ENCODE measurements around the gene PLOD1. TPM values are rescaled to one million over a fixed set of nuclear protein-coding genes. Genes with fewer than 3 reads are reported as not detected.
"Not testable (repeated sequence)": the region's sequence is repeated elsewhere in the genome, so short reads cannot be mapped to it uniquely, and the experiment has no call there.

Gene PLOD1
- total RNA-seq, 2 donors from 2014 or later, result 73.6 to 80.2 TPM

DNA sequence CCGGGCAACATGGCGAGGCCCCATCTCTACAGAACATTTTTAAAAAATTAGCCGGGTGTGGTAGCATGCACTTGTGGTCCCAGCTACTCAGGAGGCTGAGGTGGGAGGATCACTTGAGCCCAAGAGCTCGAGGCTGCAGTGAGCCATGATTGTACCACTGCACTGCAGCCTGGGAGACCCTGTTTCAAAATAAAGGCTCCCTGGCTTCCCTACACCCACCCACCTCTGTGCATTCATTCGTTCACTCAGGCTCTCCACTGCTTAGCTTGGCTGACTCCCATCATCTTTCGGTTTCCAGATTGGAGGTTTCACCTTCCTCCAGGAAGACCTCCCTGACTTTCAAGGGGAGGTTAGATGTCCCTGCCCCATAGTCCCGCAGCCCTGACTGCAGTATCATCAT lies 22.5 kb upstream of the PLOD1 start:
- H3K27me3 ChIP-seq (replicated peaks; ENCODE audit: insufficient read depth), result no peaks in the 10 kb centered on the region
- DNase-seq (ENCODE audit: low spot score), result no peak
- no peak for TF ChIP-seq POLR2AphosphoS5 (IDR thresholded peaks at IDR 0.05)
- no peak for TF ChIP-seq POLR2A (IDR thresholded peaks at IDR 0.05)
- TF ChIP-seq, protein P1, sequence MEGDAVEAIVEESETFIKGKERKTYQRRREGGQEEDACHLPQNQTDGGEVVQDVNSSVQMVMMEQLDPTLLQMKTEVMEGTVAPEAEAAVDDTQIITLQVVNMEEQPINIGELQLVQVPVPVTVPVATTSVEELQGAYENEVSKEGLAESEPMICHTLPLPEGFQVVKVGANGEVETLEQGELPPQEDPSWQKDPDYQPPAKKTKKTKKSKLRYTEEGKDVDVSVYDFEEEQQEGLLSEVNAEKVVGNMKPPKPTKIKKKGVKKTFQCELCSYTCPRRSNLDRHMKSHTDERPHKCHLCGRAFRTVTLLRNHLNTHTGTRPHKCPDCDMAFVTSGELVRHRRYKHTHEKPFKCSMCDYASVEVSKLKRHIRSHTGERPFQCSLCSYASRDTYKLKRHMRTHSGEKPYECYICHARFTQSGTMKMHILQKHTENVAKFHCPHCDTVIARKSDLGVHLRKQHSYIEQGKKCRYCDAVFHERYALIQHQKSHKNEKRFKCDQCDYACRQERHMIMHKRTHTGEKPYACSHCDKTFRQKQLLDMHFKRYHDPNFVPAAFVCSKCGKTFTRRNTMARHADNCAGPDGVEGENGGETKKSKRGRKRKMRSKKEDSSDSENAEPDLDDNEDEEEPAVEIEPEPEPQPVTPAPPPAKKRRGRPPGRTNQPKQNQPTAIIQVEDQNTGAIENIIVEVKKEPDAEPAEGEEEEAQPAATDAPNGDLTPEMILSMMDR (IDR thresholded peaks at IDR 0.05), result no peak
- H3K9me3 ChIP-seq, result no peaks in the 10 kb centered on the region
- H3K36me3 ChIP-seq, result no peaks in the 10 kb centered on the region
- 90% methylated on average over 7 of the region's 7 CpGs for WGBS
- no peak overlapping the region for H3K4me3 ChIP-seq
- intact Hi-C loops (cut with DNase I), result no loop called here
- no peaks in the 10 kb centered on the region for H3K4me1 ChIP-seq (replicated peaks)
- no peak overlapping the region for H3K27ac ChIP-seq

DNA sequence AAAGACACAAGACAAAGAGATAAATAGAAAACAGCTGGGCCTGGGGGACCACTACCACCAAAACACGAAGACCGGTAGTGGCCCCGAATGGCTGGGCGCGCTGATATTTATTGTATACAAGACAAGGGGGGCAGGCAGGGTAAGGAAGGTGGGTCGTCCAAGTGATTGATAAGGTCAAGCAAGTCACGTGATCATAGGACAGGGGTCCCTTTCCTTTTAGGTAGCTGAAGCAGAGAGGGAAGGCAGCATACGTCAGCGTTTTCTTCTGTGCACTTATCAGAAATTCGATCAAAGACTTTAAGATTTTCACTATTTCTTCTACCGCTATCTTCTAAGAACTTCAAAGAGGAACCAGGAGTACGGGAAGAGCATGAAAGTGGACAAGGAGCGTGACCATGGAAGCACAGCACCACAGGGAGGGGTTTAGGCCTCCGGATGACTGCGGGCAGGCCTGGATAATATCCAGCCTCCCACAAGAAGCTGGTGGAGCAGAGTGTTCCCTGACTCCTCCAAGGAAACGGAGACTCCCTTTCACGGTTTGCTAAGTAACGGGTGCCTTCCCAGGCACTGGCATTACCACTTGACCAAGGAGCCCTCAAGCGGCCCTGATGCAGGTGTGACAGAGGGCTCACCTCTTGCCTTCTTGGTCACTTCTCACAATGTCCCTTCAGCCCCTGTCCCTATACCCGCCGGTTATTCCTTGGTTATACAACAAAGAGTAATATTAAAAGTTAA lies 21.9 kb upstream of the PLOD1 start:
- H3K36me3 ChIP-seq; H3K4me3 ChIP-seq; H3K27ac ChIP-seq; H3K4me1 ChIP-seq (replicated peaks); H3K9me3 ChIP-seq; DNase-seq (ENCODE audit: low spot score); H3K27me3 ChIP-seq (replicated peaks; ENCODE audit: insufficient read depth); intact Hi-C loops (cut with DNase I): not testable (repeated sequence)
- 68% methylated on average over 21 of the region's 21 CpGs for WGBS

DNA sequence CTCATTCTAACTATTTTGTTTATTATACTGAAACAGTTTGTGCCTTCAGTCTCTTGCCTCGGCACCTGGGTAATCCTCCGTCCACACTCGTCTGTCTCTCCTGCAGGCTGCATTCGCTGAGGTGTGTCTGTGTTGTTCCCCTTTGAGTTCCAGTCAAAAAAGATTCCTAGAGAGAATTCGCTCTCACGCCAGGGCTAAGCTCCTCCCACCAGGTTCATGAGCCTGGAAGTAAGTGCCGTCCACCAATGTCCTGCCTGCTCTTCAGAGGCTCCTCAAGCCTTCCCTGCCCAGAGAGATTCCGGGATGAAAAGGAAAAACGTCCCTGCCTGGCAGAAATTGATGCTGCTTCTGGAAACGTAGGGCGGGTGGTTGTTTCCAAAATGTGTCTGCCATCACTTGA lies 21.2 kb upstream of the PLOD1 start:
- Histone ChIP-seq H3K4me3 (no peak overlapping the region), H3K36me3 (no peaks in the 10 kb centered on the region), H3K9me3 (no peaks in the 10 kb centered on the region), H3K4me1 (replicated peaks) (no peaks in the 10 kb centered on the region), H3K27me3 (replicated peaks; ENCODE audit: insufficient read depth) (no peaks in the 10 kb centered on the region), H3K27ac (no peak overlapping the region)
- WGBS, result 38% methylated on average over 11 of the region's 11 CpGs
- intact Hi-C loops (cut with DNase I), result no loop called here
- TF ChIP-seq, protein P1 (IDR thresholded peaks at IDR 0.05), result no peak
- TF ChIP-seq POLR2AphosphoS5 (IDR thresholded peaks at IDR 0.05) (no peak), POLR2A (IDR thresholded peaks at IDR 0.05) (no peak)
- DNase-seq (ENCODE audit: low spot score), result no peak

DNA sequence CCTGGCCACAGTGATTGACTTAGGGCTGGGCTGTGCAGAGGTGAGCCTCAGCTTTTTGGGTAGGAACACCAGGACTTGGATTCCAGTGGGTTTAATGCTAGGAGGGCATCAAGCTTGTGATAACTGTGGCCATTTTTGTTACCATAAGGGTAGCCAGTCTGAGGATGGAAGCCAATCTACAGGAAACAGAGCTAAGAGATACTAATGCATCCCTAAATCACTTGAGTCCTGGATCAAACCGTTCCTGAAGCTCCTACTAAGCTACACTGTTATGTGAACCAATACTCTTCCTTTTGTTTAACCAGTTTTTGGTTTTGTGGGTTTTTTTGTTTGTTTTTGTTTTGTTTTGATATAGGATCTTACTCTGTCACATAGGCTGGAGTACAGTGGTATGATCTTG lies 20.5 kb upstream of the PLOD1 start:
- H3K36me3 ChIP-seq, result no peaks in the 10 kb centered on the region
- H3K27ac ChIP-seq, result no peak overlapping the region
- WGBS, result 86% methylated on average over 1 of the region's 1 CpG
- no peak overlapping the region for H3K4me3 ChIP-seq
- TF ChIP-seq POLR2AphosphoS5 (IDR thresholded peaks at IDR 0.05), result no peak
- no peak for TF ChIP-seq POLR2A (IDR thresholded peaks at IDR 0.05)
- TF ChIP-seq, protein P1 (IDR thresholded peaks at IDR 0.05), result no peak
- H3K4me1 ChIP-seq (replicated peaks), result no peaks in the 10 kb centered on the region
- no peak for DNase-seq (ENCODE audit: low spot score)
- no peaks in the 10 kb centered on the region for H3K27me3 ChIP-seq (replicated peaks; ENCODE audit: insufficient read depth)
- H3K9me3 ChIP-seq, result no peaks in the 10 kb centered on the region
- intact Hi-C loops (cut with DNase I), result no loop called here

DNA sequence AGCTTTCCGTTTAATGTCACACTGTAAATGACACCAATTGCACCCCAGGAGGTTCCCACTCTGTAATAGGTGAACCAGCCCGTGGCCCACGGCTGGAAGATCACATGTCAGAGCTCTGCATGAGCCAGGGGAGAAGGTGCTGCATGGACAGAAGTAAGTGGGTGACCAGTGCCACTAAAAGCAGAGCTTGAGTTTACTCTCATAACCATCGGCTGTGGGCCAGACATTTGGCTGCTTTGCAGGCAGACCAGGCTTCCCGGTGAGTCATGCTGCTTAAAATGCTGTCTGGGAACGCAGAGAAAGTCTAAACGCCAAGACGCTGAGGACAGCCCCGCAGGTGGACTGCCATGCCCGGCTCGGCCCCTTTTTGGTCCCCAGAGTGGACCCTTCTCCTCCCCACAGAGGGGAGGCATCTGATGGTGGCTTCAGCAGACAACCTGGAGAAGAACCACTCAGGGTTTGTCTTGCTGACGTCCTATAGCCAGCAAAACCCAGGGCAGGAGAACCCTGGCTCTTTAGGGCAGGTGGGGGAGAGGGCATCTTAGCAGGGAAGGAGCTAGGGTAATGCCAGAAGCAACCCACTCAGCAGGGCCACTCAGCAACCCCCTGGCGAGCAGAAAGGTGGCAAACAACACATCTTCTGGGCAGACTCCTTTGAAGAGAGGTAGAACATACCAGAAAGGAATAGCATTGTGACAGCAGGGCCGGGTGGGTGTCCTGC lies 15.6 kb upstream of the PLOD1 start:
- intact Hi-C loops (cut with DNase I), result no loop called here
- TF ChIP-seq, protein P1 (IDR thresholded peaks at IDR 0.05), result no peak
- TF ChIP-seq POLR2A (IDR thresholded peaks at IDR 0.05), result no peak
- peak; percentile 67 for TF ChIP-seq POLR2AphosphoS5 (IDR thresholded peaks at IDR 0.05)
- peak; percentile 62 for DNase-seq (ENCODE audit: low spot score)
- 53% methylated on average over 13 of the region's 14 CpGs for WGBS
- Histone ChIP-seq H3K27me3 (replicated peaks; ENCODE audit: insufficient read depth) (no peaks in the 10 kb centered on the region), H3K9me3 (no peaks in the 10 kb centered on the region), H3K36me3 (no peaks in the 10 kb centered on the region), H3K27ac (peak overlapping the region; percentile 25 to 53), H3K4me1 (replicated peaks) (peaks cover 8% of the 10 kb centered on the region), H3K4me3 (no peak overlapping the region)
